AG10803 (cell line): ENCODE results near the gene SLC32A1.

ENCODE experiments used
- DNase-seq: peaks from one replicate; pipeline ENCODE4 v3.0.0; 2010; ENCODE audit warnings: low read depth
- H3K4me3 ChIP-seq: 2 replicates; pipeline ENCODE4 v1.5.1; 2011; ENCODE audit warnings: mild to moderate bottlenecking, low read length, control low read depth
- TF ChIP-seq, protein P1 (sequence below): conservative IDR thresholded peaks from 2 replicates; pipeline ENCODE4 v1.5.1; 2011; ENCODE audit warnings: mild to moderate bottlenecking, low read length, control low read depth, inconsistent platforms

The SLC32A1 gene

DNA sequence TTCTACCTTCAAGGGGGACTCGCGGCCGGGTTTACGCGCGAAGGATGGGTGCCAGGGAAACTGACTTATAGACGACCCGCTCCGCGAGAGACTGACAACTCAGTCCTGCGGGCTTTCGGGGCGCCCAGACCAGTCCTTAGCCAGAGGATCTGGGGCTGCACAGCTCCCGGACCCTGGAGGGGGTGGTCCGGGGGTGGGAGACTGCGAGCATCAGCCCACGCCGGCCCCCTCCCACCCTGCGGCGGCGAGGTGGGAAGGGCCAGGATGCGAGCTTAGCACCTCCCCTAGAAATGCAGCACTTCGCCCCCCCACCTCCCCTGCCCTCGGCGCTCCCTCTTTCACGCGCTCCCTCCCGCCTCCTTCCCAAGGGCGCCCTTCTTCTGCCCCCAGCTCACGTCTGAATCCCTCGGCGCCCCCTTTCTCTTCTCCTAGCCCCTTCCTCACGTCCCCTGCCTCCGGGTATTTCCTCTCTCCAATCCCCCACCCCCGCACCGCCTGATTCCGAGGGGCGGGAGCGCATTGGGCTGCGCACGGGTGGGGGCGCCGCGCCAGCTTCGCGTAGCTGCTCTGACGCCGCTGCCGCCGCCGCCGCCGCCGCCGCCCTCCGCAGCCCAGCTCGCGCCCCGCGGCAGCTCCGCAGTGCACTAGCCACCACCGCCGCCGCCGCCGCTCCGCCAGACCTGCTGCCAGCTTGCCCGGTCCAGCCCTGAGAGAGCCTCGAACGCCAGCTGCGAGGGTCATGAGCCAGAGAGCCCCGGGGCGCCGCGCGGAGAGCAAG is at the start of gene SLC32A1:
TSS of gene SLC32A1 (plus strand) at position 639 of the 778 bp plus-strand sequence. CDS start 239 bp downstream, outside the sequence.
- H3K4me3 ChIP-seq, result no peak within 1 kb of the TSS
- TF ChIP-seq, protein P1, sequence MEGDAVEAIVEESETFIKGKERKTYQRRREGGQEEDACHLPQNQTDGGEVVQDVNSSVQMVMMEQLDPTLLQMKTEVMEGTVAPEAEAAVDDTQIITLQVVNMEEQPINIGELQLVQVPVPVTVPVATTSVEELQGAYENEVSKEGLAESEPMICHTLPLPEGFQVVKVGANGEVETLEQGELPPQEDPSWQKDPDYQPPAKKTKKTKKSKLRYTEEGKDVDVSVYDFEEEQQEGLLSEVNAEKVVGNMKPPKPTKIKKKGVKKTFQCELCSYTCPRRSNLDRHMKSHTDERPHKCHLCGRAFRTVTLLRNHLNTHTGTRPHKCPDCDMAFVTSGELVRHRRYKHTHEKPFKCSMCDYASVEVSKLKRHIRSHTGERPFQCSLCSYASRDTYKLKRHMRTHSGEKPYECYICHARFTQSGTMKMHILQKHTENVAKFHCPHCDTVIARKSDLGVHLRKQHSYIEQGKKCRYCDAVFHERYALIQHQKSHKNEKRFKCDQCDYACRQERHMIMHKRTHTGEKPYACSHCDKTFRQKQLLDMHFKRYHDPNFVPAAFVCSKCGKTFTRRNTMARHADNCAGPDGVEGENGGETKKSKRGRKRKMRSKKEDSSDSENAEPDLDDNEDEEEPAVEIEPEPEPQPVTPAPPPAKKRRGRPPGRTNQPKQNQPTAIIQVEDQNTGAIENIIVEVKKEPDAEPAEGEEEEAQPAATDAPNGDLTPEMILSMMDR, result no peak
- DNase-seq, result no peak

- TF ChIP-seq, protein P1, result no peak
- DNase-seq, result no peak
- H3K4me3 ChIP-seq, result peak overlapping the region; percentile 26
These were observed 49.5 kb upstream of the SLC32A1 start for GRCh38 chr20:38674765-38675133.

DNA sequence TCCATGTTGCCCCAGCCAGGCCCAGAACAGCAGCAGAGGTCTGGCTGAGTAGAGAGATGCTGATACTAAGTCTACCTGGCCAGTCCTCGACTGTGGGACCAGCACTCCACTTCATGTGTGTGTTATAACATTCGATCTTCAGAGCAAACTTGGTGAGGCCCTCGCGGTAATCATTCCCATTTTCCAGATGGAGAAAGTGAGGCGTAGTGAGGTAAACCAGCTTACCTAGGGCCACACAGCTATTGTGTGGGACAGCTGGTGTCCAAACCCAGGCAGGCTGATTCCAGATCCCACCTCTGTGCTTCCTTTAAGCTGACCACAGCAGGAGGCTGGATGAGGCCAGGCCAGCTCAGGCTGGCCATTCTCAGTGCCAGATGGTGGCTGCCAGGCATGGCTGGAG is 47.7 kb upstream of the SLC32A1 start:
- TF ChIP-seq, protein P1, result no peak
- H3K4me3 ChIP-seq, result no peak overlapping the region
- DNase-seq, result no peak

- DNase-seq, result peak; percentile 7
- TF ChIP-seq, protein P1, result no peak
- no peak overlapping the region for H3K4me3 ChIP-seq
These were observed 43.6 kb upstream of the SLC32A1 start for GRCh38 chr20:38680500-38681306.

GRCh38 chr20:38685271-38685670 is 39.0 kb upstream of the SLC32A1 start:
- DNase-seq, result no peak
- TF ChIP-seq, protein P1, result no peak
- no peak overlapping the region for H3K4me3 ChIP-seq

- TF ChIP-seq, protein P1, result no peak
- peak; percentile 21 for DNase-seq
- H3K4me3 ChIP-seq, result no peak overlapping the region
These were observed 38.3 kb upstream of the SLC32A1 start for GRCh38 chr20:38685853-38686473.
